Panc1 (cell line): Measurements from ENCODE around the gene WDR4.

Experiments used
- POLR2AphosphoS5 ChIP-seq: IDR thresholded peaks from 2 replicates; pipeline ENCODE4 v1.6.1; 2012; ENCODE audit warnings: mild to moderate bottlenecking, low read depth, low read length, moderate library complexity
- SIN3A ChIP-seq: IDR thresholded peaks from 2 replicates; pipeline ENCODE4 v1.6.1; 2012; ENCODE audit warnings: low read depth, mild to moderate bottlenecking, low read length, moderate library complexity, borderline replicate concordance; ENCODE audit not compliant: insufficient read depth
- TCF7L2 ChIP-seq: IDR thresholded peaks from 2 replicates; pipeline ENCODE4 v1.6.1; 2011; ENCODE audit warnings: mild to moderate bottlenecking, low read depth, low read length, inconsistent platforms
- TF ChIP-seq, protein P1 (sequence below): fragments of 450-650 bp; IDR thresholded peaks from 2 replicates; pipeline ENCODE4 v1.5.1; 2017; ENCODE audit warnings: mild to moderate bottlenecking
- TF ChIP-seq, protein P2 (sequence below), 2 experiments: IDR thresholded peaks; 2 replicates each; pipeline ENCODE4 v1.6.1; 2011 to 2012; ENCODE audit warnings: low read depth in 2 of 2, control low read depth in 1 of 2, low read length in 1 of 2, mild to moderate bottlenecking in 1 of 2, moderate library complexity in 1 of 2; ENCODE audit not compliant: insufficient read depth in 1 of 2

- TF ChIP-seq, protein P1, sequence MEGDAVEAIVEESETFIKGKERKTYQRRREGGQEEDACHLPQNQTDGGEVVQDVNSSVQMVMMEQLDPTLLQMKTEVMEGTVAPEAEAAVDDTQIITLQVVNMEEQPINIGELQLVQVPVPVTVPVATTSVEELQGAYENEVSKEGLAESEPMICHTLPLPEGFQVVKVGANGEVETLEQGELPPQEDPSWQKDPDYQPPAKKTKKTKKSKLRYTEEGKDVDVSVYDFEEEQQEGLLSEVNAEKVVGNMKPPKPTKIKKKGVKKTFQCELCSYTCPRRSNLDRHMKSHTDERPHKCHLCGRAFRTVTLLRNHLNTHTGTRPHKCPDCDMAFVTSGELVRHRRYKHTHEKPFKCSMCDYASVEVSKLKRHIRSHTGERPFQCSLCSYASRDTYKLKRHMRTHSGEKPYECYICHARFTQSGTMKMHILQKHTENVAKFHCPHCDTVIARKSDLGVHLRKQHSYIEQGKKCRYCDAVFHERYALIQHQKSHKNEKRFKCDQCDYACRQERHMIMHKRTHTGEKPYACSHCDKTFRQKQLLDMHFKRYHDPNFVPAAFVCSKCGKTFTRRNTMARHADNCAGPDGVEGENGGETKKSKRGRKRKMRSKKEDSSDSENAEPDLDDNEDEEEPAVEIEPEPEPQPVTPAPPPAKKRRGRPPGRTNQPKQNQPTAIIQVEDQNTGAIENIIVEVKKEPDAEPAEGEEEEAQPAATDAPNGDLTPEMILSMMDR, result no peak
- TF ChIP-seq, protein P2, sequence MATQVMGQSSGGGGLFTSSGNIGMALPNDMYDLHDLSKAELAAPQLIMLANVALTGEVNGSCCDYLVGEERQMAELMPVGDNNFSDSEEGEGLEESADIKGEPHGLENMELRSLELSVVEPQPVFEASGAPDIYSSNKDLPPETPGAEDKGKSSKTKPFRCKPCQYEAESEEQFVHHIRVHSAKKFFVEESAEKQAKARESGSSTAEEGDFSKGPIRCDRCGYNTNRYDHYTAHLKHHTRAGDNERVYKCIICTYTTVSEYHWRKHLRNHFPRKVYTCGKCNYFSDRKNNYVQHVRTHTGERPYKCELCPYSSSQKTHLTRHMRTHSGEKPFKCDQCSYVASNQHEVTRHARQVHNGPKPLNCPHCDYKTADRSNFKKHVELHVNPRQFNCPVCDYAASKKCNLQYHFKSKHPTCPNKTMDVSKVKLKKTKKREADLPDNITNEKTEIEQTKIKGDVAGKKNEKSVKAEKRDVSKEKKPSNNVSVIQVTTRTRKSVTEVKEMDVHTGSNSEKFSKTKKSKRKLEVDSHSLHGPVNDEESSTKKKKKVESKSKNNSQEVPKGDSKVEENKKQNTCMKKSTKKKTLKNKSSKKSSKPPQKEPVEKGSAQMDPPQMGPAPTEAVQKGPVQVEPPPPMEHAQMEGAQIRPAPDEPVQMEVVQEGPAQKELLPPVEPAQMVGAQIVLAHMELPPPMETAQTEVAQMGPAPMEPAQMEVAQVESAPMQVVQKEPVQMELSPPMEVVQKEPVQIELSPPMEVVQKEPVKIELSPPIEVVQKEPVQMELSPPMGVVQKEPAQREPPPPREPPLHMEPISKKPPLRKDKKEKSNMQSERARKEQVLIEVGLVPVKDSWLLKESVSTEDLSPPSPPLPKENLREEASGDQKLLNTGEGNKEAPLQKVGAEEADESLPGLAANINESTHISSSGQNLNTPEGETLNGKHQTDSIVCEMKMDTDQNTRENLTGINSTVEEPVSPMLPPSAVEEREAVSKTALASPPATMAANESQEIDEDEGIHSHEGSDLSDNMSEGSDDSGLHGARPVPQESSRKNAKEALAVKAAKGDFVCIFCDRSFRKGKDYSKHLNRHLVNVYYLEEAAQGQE (IDR thresholded peaks at IDR 0.05; ENCODE audit: insufficient read depth in 1 of 2, low read depth in 2 of 2, low read length in 1 of 2), result no peak
- no peak for TF ChIP-seq TCF7L2
- TF ChIP-seq POLR2AphosphoS5, result no peak
- TF ChIP-seq SIN3A, result no peak
Observed at GRCh38 chr21:42873096-42873495, 6.2 kb downstream of the WDR4 start.
